Progenitor cell of endocrine pancreas (in vitro differentiated cells): ENCODE data around the gene BTN1A1. TPM values are rescaled to one million over a fixed set of nuclear protein-coding genes. Genes with fewer than 3 reads are reported as not detected.
"Not testable (repeated sequence)": the region's sequence is repeated elsewhere in the genome, so short reads cannot be mapped to it uniquely, and the experiment has no call there.

ENCODE experiments used
- DNase-seq: peaks from one replicate; pipeline ENCODE4 v3.0.0; 2021; ENCODE audit warnings: low spot score; ENCODE audit not compliant: unreplicated experiment
- H3K27ac Mint-ChIP-seq: 2 replicates; pipeline ENCODE4 v1.8.0; 2021; ENCODE audit warnings: mild to moderate bottlenecking, moderate library complexity, mixed read lengths
- H3K27me3 Mint-ChIP-seq: 2 replicates; pipeline ENCODE4 v1.8.0; 2021; ENCODE audit warnings: mixed read lengths
- H3K36me3 Mint-ChIP-seq: 2 replicates; pipeline ENCODE4 v1.8.0; 2022; ENCODE audit warnings: mixed read lengths; ENCODE audit not compliant: insufficient read depth
- H3K4me1 Mint-ChIP-seq: 2 replicates; pipeline ENCODE4 v1.8.0; 2021; ENCODE audit warnings: low read depth, mixed read lengths
- H3K4me3 Mint-ChIP-seq: 2 replicates; pipeline ENCODE4 v1.8.0; 2021; ENCODE audit warnings: low read depth, mild to moderate bottlenecking, moderate library complexity, mixed read lengths
- H3K9me3 Mint-ChIP-seq: 2 replicates; pipeline ENCODE4 v1.8.0; 2021; ENCODE audit warnings: low read depth, mixed read lengths
- total RNA-seq: library from RNA; stranded (reverse); gene quantifications from 2 replicates; pipeline ENCODE4 v1.2.1, GENCODE V29; 2021
- TF ChIP-seq, protein P1 (sequence below): fragments of 200-600 bp; sonication (generic); IDR thresholded peaks from one replicate; pipeline ENCODE4 v1.5.0; 2021; ENCODE audit warnings: antibody characterized with exemption, mild to moderate bottlenecking; ENCODE audit not compliant: unreplicated experiment

The BTN1A1 gene
- total RNA-seq, 1 donor from 2014 or later: 1.5 TPM

DNA sequence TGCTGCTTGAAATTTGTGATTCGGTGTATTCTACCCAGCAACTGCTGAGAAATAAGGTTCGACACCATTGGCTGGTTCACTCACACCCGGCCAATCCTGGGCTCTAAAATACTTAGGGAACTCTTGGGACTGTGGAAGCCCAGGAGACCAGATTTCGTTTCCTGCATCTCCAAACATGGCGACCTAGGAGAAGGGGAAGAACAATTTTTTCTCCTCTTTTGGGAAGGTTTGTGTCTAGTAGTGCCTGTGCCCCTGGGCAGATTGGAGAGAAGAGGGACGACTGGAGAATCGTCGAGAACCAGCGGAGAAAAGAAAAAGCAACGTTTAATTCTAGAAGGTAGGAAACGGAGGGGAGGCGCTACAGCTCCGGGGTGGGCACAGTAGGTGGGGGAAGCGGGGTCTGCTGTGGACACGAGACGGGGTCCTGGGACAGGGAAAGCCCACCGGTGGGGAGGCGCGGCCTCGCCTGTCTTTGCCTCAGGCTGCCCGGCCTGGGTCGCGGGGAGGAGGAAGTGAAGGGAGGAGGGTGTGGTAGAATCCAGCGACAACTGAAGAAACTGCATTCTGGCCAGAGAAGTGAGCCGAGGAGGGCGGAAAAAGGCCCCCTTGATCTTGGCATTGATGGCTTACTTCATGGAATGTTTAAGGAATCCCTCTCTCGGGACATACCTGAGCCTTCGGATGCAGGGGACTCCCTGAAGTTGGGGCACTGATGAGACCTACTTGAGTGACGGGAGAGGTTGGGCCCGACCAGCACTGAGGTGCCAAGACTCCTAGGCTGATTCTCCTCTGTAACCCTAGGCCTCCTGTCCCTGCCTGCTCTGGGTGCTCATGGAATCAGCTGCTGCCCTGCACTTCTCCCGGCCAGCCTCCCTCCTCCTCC lies 42.1 kb upstream of the BTN1A1 start, which contains the start of gene BTN2A1:
TSS of gene BTN2A1 (plus strand) at position 150 of the 883 bp plus-strand sequence. CDS start at position 832, 682 bp downstream.
- Mint-ChIP-seq H3K4me3 (peak within 1 kb of the TSS; percentile 99), H3K27me3 (no peaks in the 10 kb centered on the region), H3K9me3 (no peaks in the 10 kb centered on the region), H3K27ac (peak within 1 kb of the TSS; percentile 99), H3K36me3 (peaks cover 20% of the 10 kb centered on the region), H3K4me1 (peaks cover 30% of the 10 kb centered on the region)
- peak; percentile 48 for DNase-seq
- TF ChIP-seq, protein P1, sequence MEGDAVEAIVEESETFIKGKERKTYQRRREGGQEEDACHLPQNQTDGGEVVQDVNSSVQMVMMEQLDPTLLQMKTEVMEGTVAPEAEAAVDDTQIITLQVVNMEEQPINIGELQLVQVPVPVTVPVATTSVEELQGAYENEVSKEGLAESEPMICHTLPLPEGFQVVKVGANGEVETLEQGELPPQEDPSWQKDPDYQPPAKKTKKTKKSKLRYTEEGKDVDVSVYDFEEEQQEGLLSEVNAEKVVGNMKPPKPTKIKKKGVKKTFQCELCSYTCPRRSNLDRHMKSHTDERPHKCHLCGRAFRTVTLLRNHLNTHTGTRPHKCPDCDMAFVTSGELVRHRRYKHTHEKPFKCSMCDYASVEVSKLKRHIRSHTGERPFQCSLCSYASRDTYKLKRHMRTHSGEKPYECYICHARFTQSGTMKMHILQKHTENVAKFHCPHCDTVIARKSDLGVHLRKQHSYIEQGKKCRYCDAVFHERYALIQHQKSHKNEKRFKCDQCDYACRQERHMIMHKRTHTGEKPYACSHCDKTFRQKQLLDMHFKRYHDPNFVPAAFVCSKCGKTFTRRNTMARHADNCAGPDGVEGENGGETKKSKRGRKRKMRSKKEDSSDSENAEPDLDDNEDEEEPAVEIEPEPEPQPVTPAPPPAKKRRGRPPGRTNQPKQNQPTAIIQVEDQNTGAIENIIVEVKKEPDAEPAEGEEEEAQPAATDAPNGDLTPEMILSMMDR: no peak

DNA sequence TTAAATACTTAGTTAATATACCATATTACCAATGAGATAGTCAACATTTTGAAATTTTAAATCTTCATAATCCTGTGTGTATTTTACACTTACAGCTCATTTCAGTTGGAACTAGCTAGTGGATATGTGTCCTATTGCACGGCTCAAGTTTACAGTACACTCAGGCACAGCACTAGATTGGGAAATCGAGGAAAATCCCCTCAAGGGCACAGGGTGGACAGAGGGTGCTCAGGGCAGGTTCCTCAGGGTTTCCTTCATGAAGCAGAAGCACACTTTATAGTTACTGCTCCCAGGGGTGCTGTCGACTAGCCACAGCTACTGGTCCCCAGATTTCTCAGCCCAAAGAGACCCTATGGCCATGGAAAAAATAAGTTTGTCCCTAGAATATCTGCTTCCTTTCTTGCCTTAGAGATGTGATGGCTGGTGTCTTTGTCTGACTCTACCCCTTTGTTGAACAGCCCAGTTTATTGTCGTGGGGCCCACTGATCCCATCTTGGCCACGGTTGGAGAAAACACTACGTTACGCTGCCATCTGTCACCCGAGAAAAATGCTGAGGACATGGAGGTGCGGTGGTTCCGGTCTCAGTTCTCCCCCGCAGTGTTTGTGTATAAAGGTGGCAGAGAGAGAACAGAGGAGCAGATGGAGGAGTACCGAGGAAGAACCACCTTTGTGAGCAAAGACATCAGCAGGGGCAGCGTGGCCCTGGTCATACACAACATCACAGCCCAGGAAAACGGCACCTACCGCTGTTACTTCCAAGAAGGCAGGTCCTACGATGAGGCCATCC lies 40.9 kb upstream of the BTN1A1 start:
- no peak for DNase-seq
- Mint-ChIP-seq H3K27me3 (no peaks in the 10 kb centered on the region), H3K4me3 (peak overlapping the region; percentile 54), H3K36me3 (peaks cover 27% of the 10 kb centered on the region), H3K9me3 (no peaks in the 10 kb centered on the region), H3K4me1 (peaks cover 30% of the 10 kb centered on the region), H3K27ac (no peak overlapping the region)
- TF ChIP-seq, protein P1: no peak

DNA sequence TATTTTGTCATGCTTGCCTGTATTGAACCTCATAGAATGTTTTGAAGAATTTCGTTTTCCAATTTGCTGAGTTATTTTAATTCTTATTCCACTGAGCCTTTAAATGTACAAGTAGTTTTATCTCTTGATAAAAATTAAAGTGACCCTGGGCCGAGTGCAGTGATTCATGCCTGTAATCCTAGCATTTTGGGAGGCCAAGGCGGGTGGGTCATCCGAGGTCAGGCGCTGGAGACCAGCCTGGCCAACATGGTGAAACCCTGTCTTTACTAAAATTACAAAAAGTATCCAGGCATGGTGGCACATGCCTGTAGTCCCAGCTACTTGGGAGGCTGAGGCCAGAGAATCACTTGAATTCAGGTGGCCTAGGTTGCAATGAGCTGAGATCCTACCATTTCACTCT lies 38.8 kb upstream of the BTN1A1 start:
- not testable (repeated sequence) for H3K27ac Mint-ChIP-seq, DNase-seq, H3K27me3 Mint-ChIP-seq, H3K9me3 Mint-ChIP-seq
- H3K4me1 Mint-ChIP-seq: peaks cover 30% of the 10 kb centered on the region
- peaks cover 41% of the 10 kb centered on the region for H3K36me3 Mint-ChIP-seq
- peak overlapping the region; percentile 18 for H3K4me3 Mint-ChIP-seq

DNA sequence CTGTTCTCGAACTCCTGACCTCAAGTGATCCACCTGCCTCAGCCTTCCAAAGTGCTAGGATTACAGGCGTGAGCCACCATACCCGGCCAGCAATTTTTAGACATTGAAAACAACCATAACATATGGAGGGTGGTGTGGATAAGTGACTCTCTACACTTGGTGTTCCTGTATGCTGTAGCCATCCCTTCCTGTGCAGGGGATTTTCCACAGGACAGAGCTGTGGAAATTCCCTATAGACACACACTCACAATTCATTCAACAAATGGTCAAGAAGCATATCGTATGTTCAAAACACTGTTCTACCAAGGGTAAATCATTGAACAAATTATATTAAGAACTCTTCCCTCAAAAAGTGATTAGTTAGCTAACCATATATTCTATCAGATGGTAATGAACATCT lies 36.1 kb upstream of the BTN1A1 start:
- no peak overlapping the region for H3K27ac Mint-ChIP-seq
- DNase-seq: no peak
- peaks cover 18% of the 10 kb centered on the region for H3K4me1 Mint-ChIP-seq
- H3K36me3 Mint-ChIP-seq: peaks cover 55% of the 10 kb centered on the region
- no peak overlapping the region for H3K4me3 Mint-ChIP-seq
- TF ChIP-seq, protein P1: no peak
- H3K9me3 Mint-ChIP-seq: no peaks in the 10 kb centered on the region
- H3K27me3 Mint-ChIP-seq: no peaks in the 10 kb centered on the region

DNA sequence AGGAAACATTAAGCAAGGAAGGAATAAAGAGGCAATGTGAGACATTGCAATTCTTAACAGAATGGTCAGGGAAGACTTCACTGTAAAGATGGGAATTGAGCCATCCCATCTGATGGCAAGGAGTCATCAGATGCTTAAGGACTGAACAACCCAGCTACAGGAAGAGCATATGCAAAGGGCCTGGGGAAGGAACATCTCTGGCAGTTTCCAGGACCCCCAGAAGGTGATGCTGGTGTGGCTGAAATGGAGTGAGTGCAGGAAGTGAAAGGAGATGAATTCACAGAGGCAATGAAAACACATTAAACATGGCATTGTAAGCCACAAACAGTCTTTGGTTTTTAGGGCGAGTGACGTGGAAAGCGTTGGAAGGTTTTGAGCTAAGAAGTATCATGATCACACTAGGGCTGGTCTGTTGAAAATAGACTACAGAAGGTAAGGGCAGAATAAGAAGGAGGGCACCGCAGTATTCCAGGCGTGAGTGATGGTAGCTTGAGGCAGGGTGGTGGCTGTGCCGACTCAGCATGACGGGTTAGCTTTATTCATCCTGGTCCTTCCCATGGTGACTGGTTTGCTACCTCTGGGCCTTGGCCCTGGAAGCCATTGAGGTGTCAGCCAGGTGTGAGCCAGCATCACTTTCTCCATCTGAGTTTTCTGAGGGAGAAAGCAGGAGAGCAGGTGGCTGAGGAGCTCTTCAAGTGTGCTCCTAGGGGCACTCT lies 35.5 kb upstream of the BTN1A1 start:
- no peak overlapping the region for H3K4me3 Mint-ChIP-seq
- TF ChIP-seq, protein P1: no peak
- DNase-seq: no peak
- peaks cover 14% of the 10 kb centered on the region for H3K4me1 Mint-ChIP-seq
- no peaks in the 10 kb centered on the region for H3K9me3 Mint-ChIP-seq
- H3K27me3 Mint-ChIP-seq: no peaks in the 10 kb centered on the region
- peaks cover 55% of the 10 kb centered on the region for H3K36me3 Mint-ChIP-seq
- H3K27ac Mint-ChIP-seq: no peak overlapping the region
